HG03558 (cell line): ENCODE measurements around the gene ERFE.

Experiments used
- ATAC-seq: cut with Tn5 transposase; IDR thresholded peaks from one replicate; pipeline ENCODE4 v1.9.1; 2021; ENCODE audit warnings: moderate number of reproducible peaks; ENCODE audit not compliant: unreplicated experiment; ENCODE audit errors: extremely low read depth

ERFE gene

DNA sequence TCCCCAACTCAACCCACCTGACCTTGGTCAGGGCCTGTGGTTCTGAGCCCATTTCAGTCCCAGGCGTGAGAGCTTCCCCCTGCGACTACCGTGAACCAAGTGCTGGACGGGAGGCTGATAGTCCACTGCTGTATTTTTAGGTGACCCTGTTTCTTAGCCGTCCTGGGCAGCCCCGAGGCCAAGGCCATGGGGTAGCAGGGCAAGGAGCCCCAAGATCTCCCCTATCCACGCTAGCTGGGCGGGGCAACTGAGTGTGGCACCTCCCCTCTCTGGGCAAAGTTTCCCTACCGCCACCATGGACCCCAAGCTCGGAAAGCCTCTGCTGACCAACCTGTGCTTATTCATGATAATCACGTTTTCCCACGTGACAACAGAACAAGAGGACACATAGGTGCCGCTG, 20.9 kb upstream of the ERFE start:
- no peak for ATAC-seq

DNA sequence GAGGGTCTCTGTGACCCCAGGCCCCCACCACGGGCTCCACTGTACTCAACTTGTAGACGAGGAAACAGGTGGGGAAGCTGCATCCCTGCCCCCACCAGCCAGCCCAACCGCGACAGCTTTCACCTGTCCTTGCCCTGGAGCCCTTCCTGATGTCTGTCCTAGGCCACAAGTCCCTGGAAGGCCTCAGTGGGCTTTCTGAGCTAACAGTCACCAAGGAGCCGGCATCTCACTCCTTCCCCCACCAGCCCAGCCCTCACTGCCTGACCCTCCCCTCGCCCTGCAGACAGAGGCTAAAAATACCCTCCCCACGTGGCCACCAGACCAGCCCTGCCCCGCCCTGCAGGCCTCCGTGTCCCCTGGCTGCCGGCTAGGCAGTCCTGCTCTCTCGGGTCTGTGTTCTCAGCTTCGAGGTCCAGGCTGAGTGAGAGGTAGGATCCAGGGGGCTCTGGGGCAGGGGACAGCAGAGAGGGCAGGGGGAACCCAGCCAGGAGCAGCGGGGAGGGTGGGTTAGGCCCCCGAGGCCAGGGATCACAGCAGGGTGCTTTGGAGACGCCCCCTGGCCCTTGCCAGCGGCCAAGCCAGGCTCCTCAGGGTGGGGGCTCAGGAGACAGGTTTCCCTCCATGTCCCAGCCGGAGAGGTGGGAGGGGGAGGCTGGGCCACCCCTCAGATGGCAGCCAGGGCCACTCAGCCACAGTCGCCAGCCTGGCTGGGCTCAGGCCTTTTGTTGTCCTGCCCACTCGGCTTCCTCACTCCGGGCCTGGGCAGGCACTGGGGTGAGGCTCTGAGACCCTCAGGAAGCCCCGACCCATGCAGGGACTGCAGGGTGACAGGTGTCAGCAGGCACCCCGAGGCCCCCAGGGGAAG, 20.2 kb upstream of the ERFE start, which contains the start of gene KLHL30:
KLHL30 (plus strand) TSS at position 338 of the 865 bp plus-strand sequence. CDS start 2,087 bp downstream, outside the sequence.
- ATAC-seq = no peak

DNA sequence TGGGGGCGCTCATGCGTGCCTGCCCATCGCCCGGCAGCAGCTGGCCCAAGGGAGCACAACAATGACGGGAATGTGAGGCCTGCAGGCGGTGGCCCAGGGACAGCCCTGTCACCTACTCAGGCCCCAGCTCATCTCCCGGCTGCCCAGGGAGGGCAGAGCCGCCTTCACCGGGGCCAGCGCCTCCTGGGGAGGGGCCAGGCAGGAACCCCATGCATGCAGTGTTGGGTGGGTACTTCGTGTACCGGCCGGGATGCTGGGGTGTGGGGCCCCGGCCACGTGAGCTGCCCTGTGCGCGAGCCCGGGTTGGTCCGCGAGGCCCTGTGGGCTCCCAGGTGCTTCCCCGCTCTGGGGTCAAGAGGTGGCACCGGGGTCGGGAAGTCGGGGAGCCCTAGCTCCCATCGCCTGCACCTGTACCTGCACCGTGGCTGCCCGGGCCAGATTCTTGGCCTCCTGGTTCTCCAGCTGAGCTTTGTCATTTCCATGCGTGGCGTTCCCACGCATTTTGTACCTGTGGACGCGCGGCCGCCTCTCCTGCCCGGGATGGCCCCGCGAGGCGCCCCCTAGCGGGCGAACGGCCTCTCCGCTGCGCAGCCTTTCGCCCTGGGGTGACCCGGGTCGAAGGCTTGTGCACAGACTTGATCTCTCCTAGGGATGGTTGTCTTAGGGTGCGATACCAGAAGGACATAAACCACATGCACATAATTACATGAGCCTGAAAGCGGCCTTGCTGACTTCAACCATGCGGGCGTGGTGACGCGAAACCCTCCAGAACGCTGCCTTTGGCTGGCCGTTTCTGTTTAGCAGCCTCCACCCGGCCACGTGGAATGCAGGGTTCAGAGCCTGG, 19.4 kb upstream of the ERFE start:
- no peak for ATAC-seq

DNA sequence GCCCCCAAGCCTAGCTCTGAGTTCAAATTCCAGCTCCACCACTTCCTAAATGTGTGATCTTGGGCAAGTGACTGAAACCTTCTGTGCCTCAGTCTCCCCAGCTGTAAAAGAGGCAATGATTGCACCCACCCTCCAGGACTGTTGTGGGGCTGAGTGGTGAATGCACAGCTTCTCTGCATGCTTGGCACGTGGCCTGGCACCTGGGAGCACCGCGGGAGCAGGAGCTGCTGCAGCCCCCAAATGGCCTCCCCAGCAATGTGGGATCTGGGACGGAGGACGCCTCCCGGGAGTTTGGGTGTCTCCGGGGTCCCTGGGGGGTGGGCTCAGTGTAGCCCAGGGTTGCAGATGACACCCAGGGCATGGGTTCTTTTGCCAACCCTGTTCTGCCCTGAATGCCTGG, 18.7 kb upstream of the ERFE start:
- no peak for ATAC-seq

DNA sequence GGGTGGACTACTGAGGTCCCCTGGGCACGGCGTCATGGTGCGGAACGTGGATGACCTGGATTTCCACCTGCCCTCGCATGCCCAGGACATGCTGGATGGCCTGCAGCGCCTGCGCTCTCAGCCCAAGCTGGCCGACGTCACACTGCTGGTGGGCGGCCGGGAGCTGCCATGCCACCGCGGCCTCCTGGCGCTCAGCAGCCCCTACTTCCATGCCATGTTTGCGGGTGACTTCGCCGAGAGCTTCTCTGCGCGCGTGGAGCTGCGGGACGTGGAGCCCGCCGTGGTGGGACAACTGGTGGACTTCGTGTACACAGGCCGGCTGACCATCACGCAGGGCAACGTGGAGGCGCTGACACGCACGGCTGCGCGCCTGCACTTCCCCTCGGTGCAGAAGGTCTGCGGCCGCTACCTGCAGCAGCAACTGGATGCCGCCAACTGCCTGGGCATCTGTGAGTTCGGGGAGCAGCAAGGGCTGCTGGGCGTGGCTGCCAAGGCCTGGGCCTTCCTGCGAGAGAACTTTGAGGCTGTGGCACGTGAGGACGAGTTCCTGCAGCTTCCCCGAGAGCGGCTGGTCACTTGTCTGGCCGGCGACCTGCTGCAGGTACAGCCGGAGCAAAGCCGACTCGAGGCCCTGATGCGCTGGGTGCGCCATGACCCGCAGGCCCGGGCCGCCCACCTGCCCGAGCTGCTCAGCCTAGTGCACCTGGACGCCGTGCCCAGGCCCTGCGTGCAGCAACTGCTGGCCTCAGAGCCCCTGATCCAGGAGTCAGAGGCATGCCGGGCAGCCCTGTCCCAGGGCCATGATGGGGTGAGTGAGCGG, 17.8 kb upstream of the ERFE start:
- ATAC-seq = no peak

DNA sequence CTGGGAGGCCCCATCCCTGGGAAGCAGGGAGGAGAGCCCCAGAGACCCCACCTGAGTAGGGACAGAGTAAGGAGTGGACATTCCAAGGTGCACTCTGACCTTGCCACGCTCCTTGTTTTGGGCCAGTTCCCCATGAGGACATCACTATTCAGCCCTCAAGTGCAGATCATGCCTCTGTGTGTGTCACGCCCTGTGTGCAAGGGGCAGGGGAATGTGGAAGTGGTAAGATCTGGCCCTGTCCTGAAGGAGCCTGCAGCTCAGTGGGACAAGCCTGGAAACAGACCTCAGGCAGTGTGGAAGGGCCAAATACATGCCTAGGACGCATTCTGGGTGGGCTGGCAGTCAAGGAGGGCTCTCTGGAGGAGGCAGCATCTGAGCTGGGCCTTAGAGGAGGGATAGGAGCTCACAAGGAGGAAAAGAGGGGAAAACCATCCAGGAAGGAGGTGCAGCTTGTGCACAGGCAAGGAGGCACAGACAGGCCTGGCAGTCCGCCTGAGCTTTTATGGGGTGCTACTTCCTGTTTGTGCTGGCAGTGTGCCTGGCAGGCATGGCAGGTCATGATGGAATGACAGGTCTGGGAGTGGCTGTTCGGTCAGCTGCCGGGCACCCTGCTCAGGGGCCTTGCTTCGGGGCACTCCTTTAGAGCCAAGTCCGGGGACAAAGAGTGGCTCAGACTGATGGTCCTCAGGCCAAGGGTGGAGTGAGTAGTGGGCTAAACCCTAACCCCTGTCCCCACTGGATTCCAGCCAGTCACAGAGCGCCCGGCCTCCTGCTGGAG, 17.0 kb upstream of the ERFE start:
- no peak for ATAC-seq

DNA sequence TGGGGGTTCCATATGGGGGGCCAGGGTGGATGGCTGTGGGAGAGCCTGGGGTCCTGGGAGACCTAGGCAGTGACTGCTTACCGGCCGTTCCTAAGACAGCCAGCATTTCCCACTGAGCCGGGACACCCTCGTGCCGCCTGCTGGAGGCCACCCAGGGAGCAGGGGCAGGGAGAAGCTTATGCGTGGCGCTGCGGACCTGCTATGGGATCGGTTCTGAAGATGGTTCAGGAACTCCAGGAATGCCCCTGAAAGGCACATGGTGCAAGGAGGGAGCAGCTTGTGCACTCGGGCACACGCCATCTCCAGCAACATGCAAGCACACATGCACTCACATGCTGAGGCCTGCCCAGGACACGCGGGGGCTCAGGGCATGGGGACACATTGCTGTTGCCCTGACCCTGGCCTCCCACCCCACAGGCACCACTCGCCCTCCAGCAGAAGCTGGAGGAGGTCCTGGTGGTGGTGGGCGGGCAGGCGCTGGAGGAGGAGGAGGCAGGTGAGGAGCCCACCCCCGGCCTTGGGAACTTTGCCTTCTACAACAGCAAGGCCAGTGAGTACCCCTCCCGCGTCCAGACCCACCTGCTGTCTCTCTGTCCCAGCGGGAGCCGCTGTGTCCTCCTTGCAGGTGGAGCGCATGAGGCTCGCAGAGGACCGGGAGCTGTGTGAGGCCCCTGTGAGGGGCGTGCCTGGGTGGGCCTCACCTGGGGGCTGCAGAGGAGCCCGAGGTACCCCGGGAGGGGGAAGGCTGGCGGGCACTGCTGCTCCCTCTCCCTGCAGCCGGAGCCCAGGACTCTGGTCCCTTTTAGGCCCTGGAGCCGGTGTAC, 16.2 kb upstream of the ERFE start:
- no peak for ATAC-seq

DNA sequence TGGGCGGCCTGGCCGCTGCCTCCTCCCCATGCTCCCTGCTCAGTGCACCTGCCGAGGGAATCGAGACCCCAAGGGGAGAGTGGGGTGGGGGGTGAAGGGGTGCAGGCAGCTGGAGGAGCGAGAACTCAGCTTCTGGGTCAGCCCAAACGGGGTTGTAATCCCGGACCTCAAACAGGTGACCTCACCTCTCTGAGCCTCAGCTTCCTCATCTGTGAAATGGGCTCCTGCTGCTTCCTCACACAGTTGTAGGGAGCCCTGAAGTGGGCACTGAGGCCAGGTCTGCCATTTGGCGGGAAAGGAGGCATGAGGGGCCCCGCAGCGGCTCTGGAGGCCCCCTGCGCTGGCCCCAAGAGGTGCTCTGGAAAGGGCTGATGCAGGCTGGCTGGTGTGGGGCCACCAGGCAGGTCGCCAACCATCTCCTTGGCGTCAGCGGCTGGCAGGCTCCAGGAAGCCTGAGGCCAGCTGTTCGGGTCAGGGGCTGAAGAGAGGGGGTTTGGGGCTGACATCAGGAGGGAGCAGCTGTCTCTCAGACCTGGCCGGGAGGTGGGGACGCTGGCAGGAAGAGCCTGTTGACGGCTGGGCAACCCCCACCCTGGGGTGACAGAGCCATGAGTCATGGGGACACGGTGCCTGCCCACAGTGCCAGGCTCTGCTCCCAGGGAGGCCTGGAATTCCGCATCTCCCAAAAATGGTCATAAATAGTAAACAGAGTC, 15.4 kb upstream of the ERFE start:
- ATAC-seq = no peak

DNA sequence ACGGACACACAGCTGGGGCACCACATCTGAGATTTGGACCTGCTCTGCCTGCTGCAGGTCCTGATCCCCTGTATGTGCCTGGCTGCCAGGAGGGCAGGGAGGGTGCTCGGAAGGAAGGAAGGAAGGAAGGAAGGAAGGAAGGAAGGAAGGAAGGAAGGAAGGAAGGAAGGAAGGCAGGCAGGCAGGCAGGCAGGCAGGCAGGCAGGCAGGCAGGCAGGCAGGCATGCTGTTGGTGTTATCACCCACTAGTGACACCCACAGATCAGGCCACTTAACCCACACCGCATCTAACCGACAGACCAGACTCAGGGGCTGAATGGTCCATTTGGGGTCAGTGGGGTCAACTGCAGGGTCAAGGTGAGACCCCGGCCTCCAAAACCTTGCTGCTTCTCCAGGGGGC, 14.5 kb upstream of the ERFE start:
- ATAC-seq = no peak

DNA sequence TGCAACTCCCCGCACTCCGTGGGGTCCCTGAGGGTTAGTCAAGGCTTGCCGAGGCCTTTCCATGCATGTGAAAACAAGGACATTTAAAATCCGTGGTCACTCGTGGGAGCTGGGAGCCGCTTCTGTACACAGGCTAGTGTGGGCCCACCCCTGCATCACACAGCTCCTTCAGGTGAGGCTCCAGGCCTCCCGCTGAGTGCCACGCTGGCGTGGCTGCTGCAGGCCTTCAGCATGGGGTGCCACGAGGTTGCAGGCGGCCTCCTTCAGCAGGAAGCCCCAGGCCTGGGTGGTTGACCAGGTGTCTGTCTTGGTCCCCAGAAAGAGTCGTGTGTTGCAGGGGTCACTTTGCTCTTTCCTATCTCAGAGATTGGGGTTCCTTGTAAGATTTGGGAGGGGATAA, 13.7 kb upstream of the ERFE start:
- ATAC-seq = no peak

DNA sequence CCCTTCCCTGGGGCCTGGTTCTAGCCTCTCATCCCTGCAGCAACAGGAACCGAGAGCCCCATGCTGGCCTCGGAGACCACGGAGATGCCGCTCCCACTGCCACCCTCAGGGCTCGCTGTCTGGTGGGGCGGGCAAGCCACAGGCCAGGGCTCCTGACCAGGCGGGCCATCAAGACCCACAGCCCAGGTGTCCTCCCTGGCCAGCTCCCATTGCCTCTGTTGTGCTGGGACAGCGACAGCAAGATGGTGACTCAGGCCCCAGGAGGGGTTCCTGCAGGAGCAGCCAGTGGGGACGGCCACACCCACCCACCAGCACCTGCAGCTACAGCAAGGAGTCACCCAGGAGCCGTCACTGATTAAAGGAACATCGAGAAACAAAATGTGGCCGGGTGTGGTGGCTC, 12.9 kb upstream of the ERFE start:
- no peak for ATAC-seq

DNA sequence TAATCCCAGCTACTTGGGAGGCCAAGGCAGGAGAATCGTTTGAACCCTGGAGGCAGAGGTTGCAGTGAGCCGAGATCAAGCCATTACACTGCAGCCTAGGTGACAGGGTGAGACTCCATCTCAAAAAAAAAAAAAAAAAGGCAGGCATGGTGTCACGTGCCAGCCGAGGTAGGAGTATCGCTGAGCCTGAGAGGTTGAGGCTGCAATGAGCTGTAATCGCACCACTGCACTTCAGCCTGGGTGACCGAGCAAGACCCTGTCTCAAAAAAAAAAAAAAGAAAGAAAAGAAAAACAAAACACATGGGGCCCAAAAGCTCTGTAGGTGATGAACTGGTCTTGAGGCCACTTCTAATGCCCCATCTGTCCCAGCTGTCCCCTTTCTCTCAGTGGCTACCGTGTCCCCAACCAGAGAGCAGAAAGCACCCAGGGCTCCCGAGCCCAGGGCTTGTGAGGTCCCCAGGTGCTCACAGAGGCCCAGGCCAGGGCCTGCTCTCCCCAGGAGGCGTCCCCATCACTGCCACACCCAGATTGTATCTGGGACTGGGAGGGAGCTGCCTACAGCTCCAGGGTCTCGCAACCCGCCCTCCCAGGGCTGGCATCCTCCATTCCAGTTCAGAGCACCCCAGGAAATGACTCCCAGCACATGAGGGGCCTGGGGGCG, 11.8 kb upstream of the ERFE start:
- no peak for ATAC-seq

DNA sequence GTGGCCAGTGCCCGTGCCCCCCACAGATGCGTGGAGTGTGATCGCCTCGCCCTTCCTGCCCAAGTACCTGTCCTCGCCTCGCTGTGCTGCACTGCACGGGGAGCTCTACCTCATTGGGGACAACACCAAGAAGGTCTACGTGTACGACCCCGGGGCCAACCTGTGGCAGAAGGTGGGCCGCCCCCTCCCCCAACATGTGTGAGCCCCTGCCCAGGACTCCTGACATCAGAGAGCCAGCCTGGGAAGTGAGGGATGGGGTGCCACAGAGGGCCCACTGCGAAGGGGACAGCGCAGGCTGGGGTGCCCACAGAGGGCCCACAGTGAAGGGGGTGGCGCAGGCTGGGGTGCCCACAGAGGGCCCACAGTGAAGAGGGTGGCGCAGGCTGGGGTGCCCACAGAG, 9.8 kb upstream of the ERFE start:
- no peak for ATAC-seq

DNA sequence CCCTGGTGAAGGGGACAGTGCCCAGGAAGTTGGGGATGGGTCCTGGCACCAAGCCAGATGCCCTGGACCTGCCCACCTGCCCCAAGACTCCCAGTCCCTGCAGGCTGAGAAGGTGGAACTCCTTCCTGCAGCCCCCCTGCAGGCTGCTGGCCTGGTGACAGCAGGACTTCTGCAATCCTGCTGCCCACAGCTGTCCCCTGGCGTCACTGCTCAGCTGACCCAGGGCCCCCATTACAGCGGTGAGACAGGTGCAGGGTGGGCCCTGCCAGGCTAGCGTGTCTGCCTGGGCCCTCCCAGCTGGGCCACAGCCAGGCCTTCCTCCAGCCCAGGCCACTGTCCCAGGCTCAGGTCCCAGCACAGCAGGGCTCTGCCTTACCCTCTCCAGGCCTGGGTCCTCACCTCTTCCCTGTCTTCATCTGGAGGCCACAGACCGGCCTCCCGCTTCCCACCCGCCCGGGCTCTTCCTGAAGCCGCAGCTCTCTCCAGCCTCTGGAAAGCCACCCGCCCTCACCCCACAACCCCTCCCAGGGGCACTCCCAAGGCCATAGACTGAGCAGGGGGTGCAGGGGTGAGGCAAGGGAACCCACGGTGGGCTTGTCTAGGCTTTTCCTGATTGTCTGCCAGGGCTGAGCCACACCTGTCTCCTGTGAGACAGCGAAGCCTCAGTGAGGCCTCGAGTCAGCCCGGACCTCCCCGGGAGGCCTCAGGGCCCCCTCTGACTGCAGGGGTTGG, 8.8 kb upstream of the ERFE start:
- ATAC-seq = no peak

DNA sequence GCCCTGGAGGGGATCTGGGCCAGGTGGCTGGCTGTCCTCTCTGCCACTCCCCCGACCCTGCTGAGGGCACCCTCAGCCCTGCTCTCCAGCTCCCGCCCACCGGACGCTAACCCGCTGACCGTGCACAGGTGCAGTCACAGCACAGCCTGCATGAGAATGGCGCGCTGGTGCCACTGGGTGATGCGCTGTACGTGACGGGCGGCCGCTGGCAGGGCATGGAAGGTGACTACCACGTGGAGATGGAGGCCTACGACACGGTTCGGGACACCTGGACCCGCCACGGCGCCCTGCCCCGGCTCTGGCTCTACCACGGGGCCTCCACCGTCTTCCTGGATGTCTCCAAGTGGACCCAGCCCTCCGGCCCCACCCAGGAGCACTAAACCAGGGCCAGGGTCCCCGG, 8.1 kb upstream of the ERFE start:
- no peak for ATAC-seq

DNA sequence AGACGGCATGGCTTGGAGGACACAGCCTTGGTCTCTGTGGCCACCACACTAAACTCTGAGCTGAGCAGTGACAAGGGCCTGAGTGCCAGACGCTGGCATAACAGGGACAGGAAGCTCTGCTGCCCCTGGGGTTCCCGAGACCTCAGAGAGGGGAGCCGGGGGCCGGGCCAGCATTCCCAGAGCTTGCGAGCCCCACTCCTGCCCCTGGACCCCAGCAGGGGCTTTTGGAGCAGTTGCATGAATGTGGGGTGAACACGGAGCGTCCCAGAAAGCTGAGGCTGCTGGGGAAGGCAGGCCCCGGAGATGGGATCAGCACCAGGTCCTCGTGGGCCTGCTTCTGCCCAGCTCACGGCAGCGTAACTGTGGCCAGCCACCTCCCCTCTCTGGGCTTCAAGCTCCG, 7.6 kb upstream of the ERFE start:
- no peak for ATAC-seq

DNA sequence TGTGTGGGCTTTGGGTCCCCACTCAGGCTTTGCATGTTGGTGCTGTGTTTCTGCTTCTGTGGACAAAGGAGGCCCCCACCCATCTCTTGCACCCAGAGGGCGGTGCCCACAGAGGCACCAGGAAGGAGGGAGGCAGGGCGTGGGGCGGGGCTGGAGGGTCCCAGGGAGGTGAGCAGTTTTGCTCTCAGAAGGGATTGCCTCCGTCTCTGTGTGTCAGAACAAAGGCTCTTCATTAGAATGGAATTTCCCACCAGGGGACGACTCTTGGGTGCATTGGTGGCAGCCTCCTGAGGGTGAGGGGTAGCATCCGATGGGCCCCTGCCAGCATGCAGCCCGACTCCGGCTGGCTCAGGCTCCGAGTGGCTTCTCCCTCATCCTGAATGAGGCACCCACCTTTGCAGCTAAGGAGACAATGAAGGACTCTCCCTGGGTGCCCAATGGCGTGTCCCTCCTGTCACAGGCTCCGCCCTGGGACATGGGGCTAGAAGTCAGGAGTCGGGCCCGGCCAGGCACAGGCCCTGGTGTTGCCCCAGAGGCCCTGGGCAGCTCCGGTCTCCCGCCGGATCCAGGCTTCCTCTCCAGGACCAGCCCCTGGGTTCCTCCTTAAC, 7.0 kb upstream of the ERFE start:
- no peak for ATAC-seq
